Measurements from ENCODE around the gene HOXA4.

DNA sequence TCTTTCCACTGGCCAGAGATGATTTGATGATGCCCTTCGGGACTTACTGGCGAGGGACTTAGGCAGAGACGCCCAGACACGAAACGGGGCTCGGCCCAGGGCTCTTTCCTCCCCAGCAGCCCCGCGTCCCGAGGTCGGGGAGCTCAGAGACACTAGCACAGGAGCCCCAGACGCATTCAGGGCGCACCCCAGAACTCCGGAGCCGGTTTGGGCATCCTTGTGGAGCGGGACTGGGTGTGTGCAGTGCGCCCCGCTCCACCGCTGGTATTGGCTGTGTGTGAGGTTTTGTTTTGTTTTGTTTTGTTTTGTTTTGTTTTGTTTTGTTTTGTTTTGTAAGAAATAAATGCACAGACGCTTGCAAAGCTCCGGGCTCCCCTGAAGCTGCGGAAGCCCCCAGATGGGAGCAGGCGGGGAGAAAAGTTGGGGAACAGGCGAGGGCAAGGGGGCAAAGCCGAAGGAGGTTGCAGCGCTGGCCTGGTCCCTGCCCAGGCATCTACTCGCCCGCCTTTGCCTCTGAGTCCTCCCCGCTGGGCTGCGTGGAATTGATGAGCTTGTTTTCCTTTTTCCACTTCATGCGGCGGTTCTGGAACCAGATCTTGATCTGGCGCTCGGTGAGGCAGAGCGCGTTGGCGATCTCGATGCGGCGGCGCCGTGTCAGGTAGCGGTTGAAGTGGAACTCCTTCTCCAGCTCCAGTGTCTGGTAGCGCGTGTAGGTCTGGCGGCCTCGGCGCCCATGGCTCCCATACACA lies 14.8 kb upstream of the HOXA4 start:
- TF ChIP-seq CTCF (IDR thresholded peaks at IDR 0.05) (no peak), POLR2A (IDR thresholded peaks at IDR 0.05) (no peak)
